MM.1S (cell line): ENCODE data around the gene LIPG.

ENCODE experiments used
- DNase-seq: peaks from one replicate; pipeline ENCODE4 v3.0.0-alpha.2; 2015
- H2AFZ ChIP-seq: fragments of 300-600 bp; sonication (generic); 2 replicates; pipeline ENCODE4 v1.6.0; 2016; ENCODE audit warnings: antibody characterized with exemption, low read length
- H3F3A ChIP-seq: fragments of 300-600 bp; sonication (generic); 2 replicates; pipeline ENCODE4 v1.6.1; 2016; ENCODE audit warnings: mild to moderate bottlenecking, antibody characterized with exemption, low read length, moderate library complexity, mixed read lengths; ENCODE audit not compliant: insufficient read depth
- H3K27ac ChIP-seq: fragments of 300-600 bp; sonication (generic); 2 replicates; pipeline ENCODE4 v1.5.1; 2016; ENCODE audit warnings: mild to moderate bottlenecking, low read length
- H3K27me3 ChIP-seq: fragments of 300-600 bp; sonication (generic); replicated peaks from 2 replicates; pipeline ENCODE4 v1.6.0; 2016; ENCODE audit warnings: low read length; ENCODE audit not compliant: insufficient read depth
- H3K36me3 ChIP-seq: fragments of 300-600 bp; sonication (generic); replicated peaks from 2 replicates; pipeline ENCODE4 v1.6.1; 2016; ENCODE audit warnings: mild to moderate bottlenecking, low read length, mixed read lengths; ENCODE audit not compliant: insufficient read depth
- H3K4me1 ChIP-seq: fragments of 300-600 bp; sonication (generic); 2 replicates; pipeline ENCODE4 v1.6.1; 2016; ENCODE audit warnings: low read length, mixed read lengths
- H3K4me2 ChIP-seq: fragments of 300-600 bp; sonication (generic); 2 replicates; pipeline ENCODE4 v1.6.0; 2016; ENCODE audit warnings: low read depth, low read length
- H3K4me3 ChIP-seq: fragments of 300-600 bp; sonication (generic); 2 replicates; pipeline ENCODE4 v1.5.1; 2016; ENCODE audit warnings: low read length, mixed read lengths
- H3K79me2 ChIP-seq: fragments of 300-600 bp; sonication (generic); 2 replicates; pipeline ENCODE4 v1.6.1; 2016; ENCODE audit warnings: mixed run types, low read length, mixed read lengths
- H3K9ac ChIP-seq: fragments of 300-600 bp; sonication (generic); 2 replicates; pipeline ENCODE4 v1.6.1; 2016; ENCODE audit warnings: low read length, mixed read lengths
- H3K9me2 ChIP-seq: fragments of 300-600 bp; sonication (generic); replicated peaks from 2 replicates; pipeline ENCODE4 v1.6.1; 2016; ENCODE audit warnings: mild to moderate bottlenecking, low read length, mixed read lengths; ENCODE audit not compliant: insufficient read depth
- H3K9me3 ChIP-seq: fragments of 300-600 bp; sonication (generic); replicated peaks from 2 replicates; pipeline ENCODE4 v1.6.1; 2016; ENCODE audit warnings: mild to moderate bottlenecking, low read length, mixed read lengths; ENCODE audit not compliant: insufficient read depth
- H4K20me1 ChIP-seq: fragments of 300-600 bp; sonication (generic); 2 replicates; pipeline ENCODE4 v1.6.1; 2016; ENCODE audit warnings: mild to moderate bottlenecking, low read length, moderate library complexity, mixed read lengths; ENCODE audit not compliant: insufficient read depth
- EZH2 ChIP-seq: fragments of 300-600 bp; sonication (generic); optimal IDR thresholded peaks from 2 replicates; pipeline ENCODE3; 2017; ENCODE audit warnings: low read depth, mild to moderate bottlenecking, antibody characterized with exemption, low read length, mixed read lengths
- EZH2phosphoT487 ChIP-seq: fragments of 300-600 bp; sonication (generic); IDR thresholded peaks from 2 replicates; pipeline ENCODE4 v1.6.1; 2018; ENCODE audit warnings: antibody characterized with exemption, low read length
- TF ChIP-seq, protein P1 (sequence below): fragments of 300-600 bp; sonication (generic); IDR thresholded peaks from 2 replicates; pipeline ENCODE4 v1.5.1; 2016; ENCODE audit warnings: antibody characterized with exemption, low read length, mixed read lengths

The LIPG gene

GRCh38 chr18:49525981-49526380 is 35.9 kb upstream of the LIPG start:
- DNase-seq = no peak
- Histone ChIP-seq H3K4me1 (no peaks in the 10 kb centered on the region), H3K4me2 (no peak overlapping the region), H3K36me3 (no peaks in the 10 kb centered on the region), H3K9ac (no peak overlapping the region), H3F3A (no peaks in the 10 kb centered on the region), H2AFZ (no peak overlapping the region), H4K20me1 (no peaks in the 10 kb centered on the region), H3K27ac (no peak overlapping the region), H3K9me3 (no peaks in the 10 kb centered on the region), H3K27me3 (no peaks in the 10 kb centered on the region), H3K9me2 (no peaks in the 10 kb centered on the region), H3K4me3 (no peak overlapping the region), H3K79me2 (no peaks in the 10 kb centered on the region)
- TF ChIP-seq EZH2phosphoT487 = no peak
- TF ChIP-seq, protein P1, sequence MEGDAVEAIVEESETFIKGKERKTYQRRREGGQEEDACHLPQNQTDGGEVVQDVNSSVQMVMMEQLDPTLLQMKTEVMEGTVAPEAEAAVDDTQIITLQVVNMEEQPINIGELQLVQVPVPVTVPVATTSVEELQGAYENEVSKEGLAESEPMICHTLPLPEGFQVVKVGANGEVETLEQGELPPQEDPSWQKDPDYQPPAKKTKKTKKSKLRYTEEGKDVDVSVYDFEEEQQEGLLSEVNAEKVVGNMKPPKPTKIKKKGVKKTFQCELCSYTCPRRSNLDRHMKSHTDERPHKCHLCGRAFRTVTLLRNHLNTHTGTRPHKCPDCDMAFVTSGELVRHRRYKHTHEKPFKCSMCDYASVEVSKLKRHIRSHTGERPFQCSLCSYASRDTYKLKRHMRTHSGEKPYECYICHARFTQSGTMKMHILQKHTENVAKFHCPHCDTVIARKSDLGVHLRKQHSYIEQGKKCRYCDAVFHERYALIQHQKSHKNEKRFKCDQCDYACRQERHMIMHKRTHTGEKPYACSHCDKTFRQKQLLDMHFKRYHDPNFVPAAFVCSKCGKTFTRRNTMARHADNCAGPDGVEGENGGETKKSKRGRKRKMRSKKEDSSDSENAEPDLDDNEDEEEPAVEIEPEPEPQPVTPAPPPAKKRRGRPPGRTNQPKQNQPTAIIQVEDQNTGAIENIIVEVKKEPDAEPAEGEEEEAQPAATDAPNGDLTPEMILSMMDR = no peak
- TF ChIP-seq EZH2 = no peak

GRCh38 chr18:49527631-49528327 is 34.1 kb upstream of the LIPG start:
- Histone ChIP-seq H3K4me1 (peaks cover 6% of the 10 kb centered on the region), H3K9ac (no peak overlapping the region), H3K27ac (no peak overlapping the region), H3K36me3 (no peaks in the 10 kb centered on the region), H2AFZ (no peak overlapping the region), H3K79me2 (no peaks in the 10 kb centered on the region), H3K9me2 (no peaks in the 10 kb centered on the region), H4K20me1 (no peaks in the 10 kb centered on the region), H3K4me3 (no peak overlapping the region), H3K4me2 (no peak overlapping the region), H3F3A (peaks cover 4% of the 10 kb centered on the region), H3K9me3 (no peaks in the 10 kb centered on the region), H3K27me3 (no peaks in the 10 kb centered on the region)
- TF ChIP-seq EZH2phosphoT487 (no peak), EZH2 (no peak)
- TF ChIP-seq, protein P1 = no peak
- DNase-seq = no peak

GRCh38 chr18:49529596-49529995 is 32.3 kb upstream of the LIPG start:
- H3K4me3 ChIP-seq = no peak overlapping the region
- no peak overlapping the region for H3K9ac ChIP-seq
- H2AFZ ChIP-seq = no peak overlapping the region
- no peaks in the 10 kb centered on the region for H3K9me3 ChIP-seq
- H3K36me3 ChIP-seq = no peaks in the 10 kb centered on the region
- peaks cover 9% of the 10 kb centered on the region for H3K4me1 ChIP-seq
- no peaks in the 10 kb centered on the region for H4K20me1 ChIP-seq
- H3K27ac ChIP-seq = no peak overlapping the region
- TF ChIP-seq, protein P1 = no peak
- TF ChIP-seq EZH2 = no peak
- no peak for TF ChIP-seq EZH2phosphoT487
- peaks cover 4% of the 10 kb centered on the region for H3F3A ChIP-seq
- H3K9me2 ChIP-seq = no peaks in the 10 kb centered on the region
- H3K4me2 ChIP-seq = no peak overlapping the region
- DNase-seq = no peak
- H3K79me2 ChIP-seq = no peaks in the 10 kb centered on the region
- no peaks in the 10 kb centered on the region for H3K27me3 ChIP-seq
